Measurements from ENCODE around the gene GNG7.

DNA sequence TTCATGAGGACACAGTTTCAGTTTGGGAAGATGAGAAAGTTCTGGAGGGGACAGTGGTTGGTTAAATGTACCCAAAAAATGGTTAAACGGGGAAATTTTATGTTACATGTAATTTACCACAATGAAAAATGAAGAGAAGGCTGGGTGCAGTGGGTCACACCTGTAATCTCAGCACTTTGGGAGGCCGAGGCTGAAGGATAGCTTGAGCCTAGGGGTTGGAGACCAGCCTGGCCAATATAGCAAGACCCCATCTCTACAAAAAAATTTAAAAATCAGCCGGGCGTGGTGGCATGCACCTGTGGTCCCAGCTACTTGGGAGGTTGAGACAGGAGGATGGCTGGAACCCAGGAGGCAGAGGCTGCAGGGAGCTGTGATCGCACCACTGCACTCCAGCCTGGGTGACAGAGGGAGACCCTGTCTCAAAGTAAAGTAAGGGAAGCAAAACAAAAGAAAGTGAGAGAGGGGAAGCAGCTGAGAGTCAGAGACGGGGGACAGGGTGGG lies 17.2 kb downstream of the GNG7 start:
- TF ChIP-seq, protein P1, sequence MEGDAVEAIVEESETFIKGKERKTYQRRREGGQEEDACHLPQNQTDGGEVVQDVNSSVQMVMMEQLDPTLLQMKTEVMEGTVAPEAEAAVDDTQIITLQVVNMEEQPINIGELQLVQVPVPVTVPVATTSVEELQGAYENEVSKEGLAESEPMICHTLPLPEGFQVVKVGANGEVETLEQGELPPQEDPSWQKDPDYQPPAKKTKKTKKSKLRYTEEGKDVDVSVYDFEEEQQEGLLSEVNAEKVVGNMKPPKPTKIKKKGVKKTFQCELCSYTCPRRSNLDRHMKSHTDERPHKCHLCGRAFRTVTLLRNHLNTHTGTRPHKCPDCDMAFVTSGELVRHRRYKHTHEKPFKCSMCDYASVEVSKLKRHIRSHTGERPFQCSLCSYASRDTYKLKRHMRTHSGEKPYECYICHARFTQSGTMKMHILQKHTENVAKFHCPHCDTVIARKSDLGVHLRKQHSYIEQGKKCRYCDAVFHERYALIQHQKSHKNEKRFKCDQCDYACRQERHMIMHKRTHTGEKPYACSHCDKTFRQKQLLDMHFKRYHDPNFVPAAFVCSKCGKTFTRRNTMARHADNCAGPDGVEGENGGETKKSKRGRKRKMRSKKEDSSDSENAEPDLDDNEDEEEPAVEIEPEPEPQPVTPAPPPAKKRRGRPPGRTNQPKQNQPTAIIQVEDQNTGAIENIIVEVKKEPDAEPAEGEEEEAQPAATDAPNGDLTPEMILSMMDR (conservative IDR thresholded peaks at IDR 0.05): no peak
- TF ChIP-seq ZFX (IDR thresholded peaks at IDR 0.05): no peak

Data from C4-2B (cell line).